ENCODE results near the gene IQCM.
A peak's percentile ranks its signal among the peaks of the same experiment; 100 is the strongest.

IQCM gene

GRCh38 chr4:149768477-149768876 is 47.2 kb downstream of the IQCM start:
- DNase-seq = no peak

- DNase-seq = no peak
Observed at GRCh38 chr4:149766135-149766534, 49.5 kb downstream of the IQCM start.

DNA sequence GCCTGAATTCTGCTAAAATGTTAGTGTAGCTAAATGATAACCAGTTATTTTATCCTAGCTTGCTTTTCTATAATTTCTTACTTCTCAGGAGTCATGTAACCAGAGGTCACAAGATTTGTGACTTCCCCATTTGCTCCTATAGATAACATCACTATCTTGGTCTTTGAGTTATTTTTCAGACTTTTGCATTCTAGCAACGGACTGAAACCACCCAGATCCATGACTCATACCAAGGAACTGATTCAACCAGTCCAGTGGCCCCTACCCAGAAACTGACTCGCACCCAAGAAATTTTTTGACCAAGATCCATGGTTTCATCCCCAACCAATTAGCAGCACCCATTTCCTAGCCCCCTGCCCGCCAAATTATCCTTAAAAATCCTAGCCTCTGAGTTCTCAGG is 50.0 kb downstream of the IQCM start:
- no peak for DNase-seq

DNA sequence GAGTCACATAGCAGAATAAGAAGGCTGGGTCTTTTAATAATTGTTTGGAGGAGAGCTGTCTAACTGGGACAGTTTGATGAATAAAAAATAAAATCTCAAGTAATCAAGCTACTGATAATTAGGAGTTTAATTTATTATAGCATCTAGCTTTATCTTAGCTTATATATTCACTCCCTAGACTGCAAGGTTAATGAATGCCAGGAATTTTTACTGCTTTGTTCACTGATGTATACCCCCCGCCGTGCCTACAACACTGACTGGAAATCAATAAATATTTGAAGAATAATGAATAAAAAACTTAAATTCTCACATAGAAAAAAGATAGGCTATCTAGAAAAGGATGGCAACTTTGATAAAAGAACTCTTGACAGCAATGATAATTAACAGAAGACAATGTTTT is 59.7 kb downstream of the IQCM start:
- no peak for DNase-seq

- no peak for DNase-seq
Observed at GRCh38 chr4:149754526-149754925, 61.1 kb downstream of the IQCM start.

GRCh38 chr4:149752729-149753128 is 62.9 kb downstream of the IQCM start:
- no peak for DNase-seq

DNA sequence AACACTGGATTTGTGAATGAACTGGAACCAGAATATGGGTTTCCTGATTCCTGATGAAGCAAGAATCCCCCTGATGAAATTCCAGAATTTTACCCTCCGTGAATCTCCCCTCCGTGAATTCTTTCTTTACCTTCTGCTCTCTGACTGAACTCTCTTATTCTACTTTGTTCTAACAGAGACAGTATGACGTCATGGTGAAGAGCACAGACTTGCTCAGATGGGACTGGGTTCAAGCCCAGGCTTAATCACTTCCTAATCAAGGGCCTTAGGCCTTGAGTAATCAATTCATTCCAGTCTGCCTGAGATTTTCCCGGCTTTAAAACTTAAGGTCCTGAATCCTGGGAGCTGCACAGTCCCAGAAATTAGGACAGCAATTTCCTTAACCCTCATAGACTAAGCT is 64.5 kb downstream of the IQCM start:
- no peak for DNase-seq

DNA sequence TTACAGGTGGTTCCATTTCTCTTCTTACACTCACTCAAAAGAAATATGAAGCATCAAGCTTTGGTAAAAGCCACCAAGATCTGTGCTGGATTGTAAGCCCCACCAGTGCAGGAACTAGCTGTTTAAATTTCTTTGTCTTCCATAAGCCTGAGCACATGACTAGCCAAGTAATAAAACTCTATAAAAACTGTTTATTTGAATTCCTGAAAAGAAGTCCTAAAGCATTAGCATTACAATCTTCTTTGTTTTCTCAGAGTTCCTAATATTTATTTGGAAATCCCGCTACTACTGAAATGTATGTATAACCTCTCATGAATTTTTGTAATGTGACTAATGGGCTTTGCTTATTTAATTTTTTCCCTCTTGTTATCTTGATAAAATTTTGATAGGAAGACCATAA is 65.9 kb downstream of the IQCM start:
- no peak for DNase-seq

DNA sequence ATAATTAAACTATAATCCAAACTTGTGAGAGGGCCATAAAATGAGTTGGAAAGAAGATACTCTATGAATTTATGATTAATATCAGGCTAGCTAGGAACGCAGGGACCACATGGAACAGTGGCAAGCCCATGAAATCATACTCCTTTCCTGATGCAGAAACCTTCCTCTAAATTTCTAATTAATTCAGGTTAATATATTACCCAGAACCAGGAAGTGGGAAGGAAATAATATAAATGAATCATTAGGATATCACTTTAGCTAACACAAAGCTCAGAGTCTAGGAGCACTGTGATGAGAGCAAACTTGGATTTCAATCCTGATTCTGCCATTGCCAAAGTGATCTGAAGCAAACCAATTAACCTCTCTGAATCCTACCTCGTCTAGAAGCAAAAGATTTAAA is 68.0 kb downstream of the IQCM start:
- no peak for DNase-seq

GRCh38 chr4:149746276-149746675 is 69.4 kb downstream of the IQCM start:
- no peak for DNase-seq

GRCh38 chr4:149741186-149741831 is 74.3 kb downstream of the IQCM start:
- no peak for DNase-seq

DNA sequence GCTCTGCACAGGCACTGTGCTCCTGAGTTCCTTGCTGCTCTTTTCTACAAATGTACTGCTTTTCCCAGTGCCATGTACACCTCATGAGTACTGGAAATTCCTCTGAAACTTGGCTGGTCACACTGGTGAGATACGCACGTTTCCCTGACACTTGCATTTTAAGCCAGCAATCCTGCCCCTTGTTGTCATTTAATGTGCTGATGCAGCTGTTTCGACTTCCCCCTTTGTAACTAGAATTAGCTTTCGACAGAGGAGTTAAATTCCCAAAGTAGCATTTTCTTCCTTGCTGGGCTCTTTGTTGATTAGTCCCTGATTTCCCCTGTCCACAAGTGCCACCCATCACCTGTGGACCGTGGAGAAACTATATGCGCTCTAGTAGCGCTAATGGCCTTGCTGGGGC is 77.5 kb downstream of the IQCM start:
- peak; percentile 55 for DNase-seq

GRCh38 chr4:149735796-149736195 is 79.8 kb downstream of the IQCM start:
- no peak for DNase-seq

GRCh38 chr4:149728444-149728843 is 87.2 kb downstream of the IQCM start:
- no peak for DNase-seq

- DNase-seq = no peak
Observed at GRCh38 chr4:149727663-149728062, 88.0 kb downstream of the IQCM start.

GRCh38 chr4:149723065-149723464 is 92.6 kb downstream of the IQCM start:
- DNase-seq = no peak

DNA sequence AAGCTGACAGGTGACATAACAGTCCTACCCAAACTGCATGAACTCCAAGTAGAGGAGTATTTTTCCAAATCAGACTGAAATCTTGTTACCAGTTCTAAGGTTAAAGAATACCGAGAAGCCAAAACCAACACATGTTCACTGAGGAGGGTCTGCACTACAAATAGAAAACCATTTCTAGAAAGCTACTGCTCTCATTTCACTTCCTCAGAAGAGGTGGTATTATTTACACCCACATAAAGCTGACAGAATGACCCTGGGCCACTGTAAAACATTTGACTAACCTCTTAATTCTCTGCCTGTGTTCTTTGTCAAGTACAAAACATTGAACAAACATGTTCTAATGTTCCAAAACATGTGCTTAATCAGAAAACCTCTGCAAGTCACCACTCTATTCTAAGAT is 95.8 kb downstream of the IQCM start:
- DNase-seq = no peak

DNA sequence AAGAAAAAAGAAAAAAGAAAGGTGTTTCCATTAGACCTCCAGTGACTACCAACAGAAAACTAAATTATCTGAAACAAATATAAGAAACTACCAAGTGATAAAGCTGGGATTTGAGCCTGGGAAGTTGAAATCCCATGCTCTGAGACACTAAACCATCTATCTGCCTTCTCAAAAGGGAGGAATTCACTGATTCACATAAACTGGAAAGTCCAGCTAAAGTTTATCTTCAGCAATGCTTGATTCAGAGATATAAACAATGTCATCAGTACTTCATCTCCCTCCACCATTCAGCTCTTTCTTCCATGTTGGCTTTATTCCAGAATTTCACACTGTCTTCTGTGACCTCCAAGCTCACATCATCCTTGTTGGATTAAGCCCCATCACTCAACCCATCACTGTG is 96.3 kb downstream of the IQCM start:
- DNase-seq = no peak

DNA sequence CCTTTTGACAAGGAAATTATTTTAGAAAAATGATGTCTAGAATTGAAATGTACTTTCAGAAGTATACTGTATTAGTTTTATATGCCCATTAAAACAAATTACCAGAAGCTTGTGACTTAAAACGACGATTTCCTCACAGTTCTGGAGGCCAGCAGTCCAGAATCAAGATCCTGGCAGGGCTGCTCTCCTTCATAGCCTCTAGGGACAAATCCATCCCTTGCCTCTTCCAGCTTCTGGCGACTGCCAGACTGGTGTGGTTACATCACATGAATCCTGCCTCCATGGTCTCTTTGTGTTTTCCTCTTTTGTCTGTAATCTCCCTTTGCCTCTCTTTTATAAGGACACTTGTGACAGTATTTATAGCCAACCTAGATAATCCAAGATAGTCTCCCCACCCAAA is 97.1 kb downstream of the IQCM start:
- no peak for DNase-seq

DNA sequence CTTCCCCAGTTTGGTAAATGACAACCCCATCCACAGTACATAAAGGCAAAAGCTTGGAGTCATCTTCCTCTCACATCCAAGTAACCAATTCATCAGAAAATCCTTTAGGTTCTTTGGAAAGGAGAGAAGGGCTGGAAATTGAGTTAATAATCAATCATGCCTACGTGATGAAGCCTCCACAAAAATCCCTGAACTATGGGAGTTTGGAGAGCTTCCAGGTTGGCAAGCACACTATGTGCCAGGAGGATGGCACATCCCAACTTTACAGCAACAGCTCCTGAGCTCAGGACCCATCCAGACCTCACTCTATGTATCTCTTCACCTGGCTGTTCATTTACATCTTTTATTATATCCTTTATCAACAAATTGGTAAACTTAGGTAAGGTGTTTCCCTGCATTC is 98.9 kb downstream of the IQCM start:
- DNase-seq = no peak

DNA sequence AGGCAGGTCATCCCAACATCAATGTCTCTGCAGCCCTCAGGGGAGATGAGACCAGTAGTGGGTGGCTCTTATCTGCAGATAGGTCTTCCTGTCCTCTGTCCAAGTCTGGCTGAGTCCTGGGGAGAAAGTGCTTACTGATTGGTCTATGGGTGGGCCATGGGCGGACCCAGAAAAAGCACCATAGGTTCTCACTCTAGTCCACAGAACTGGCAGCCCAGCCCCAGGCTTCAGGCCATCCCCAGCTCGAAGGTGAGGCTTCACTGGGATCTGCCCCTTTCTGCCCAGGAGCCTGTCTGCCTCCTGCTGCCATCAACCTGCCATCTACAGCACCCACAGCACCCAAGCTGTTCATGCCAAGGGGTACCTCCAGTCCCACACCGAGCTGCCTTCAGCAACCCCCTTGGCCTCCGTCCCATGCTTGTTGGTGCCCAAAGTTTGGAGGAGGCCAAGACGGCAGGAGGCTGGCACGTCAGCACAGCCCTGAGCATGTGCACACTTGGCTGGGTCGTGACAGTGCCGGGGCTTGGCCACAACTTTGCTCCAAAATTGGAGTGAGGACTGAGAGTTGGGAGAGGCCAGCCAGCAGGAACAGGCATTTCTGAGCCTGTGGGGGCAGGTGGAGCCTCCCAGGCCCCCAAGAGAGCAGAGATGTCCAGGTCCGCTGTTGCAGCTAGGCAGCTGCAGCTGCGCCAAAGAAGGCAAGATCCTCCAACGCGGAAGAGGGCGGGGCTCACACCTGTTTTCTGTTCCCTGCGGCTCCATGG is 99.6 kb downstream of the IQCM start:
- DNase-seq = no peak

- no peak for DNase-seq
Observed at GRCh38 chr4:149713031-149713430, 102.6 kb downstream of the IQCM start.

GRCh38 chr4:149711593-149712365 is 103.9 kb downstream of the IQCM start:
- no peak for DNase-seq

GRCh38 chr4:149709640-149710039 is 106.0 kb downstream of the IQCM start:
- DNase-seq = no peak
